Fibroblast of mammary gland (primary cell): Measurements from ENCODE around the gene NAPB.
A peak's percentile ranks its signal among the peaks of the same experiment; 100 is the strongest.
"Not testable (repeated sequence)": the region's sequence is repeated elsewhere in the genome, so short reads cannot be mapped to it uniquely, and the experiment has no call there.

Experiments used
- DNase-seq: peaks from one replicate; pipeline ENCODE4 v3.0.0-alpha.2; 2010; ENCODE audit warnings: low read depth
- H3K4me3 ChIP-seq: 2 replicates; pipeline ENCODE4 v1.5.1; 2011; ENCODE audit warnings: low read depth, mild to moderate bottlenecking, low read length, moderate library complexity; ENCODE audit not compliant: control insufficient read depth
- CTCF ChIP-seq: conservative IDR thresholded peaks from 2 replicates; pipeline ENCODE4 v1.5.1; 2011; ENCODE audit warnings: low read depth, low read length, inconsistent platforms; ENCODE audit not compliant: control insufficient read depth, insufficient read depth

NAPB gene

GRCh38 chr20:23420943-23421931 lies at the start of gene NAPB:
Gene NAPB, minus strand, starts transcription at chr20:23421488. Its CDS starts 86 bp downstream, at chr20:23421402.
- H3K4me3 ChIP-seq: peak within 1 kb of the TSS; percentile 85
- TF ChIP-seq CTCF: no peak

GRCh38 chr20:23466961-23467360 lies 45.7 kb upstream of the NAPB start:
- H3K4me3 ChIP-seq, DNase-seq: not testable (repeated sequence)

More at GRCh38 chr20:23420943-23421931, at the start of gene NAPB:
- DNase-seq: peak; percentile 89

GRCh38 chr20:23461180-23461579 lies 39.9 kb upstream of the NAPB start:
- no peak for DNase-seq
- no peak for TF ChIP-seq CTCF
- no peak overlapping the region for H3K4me3 ChIP-seq

- no peak for TF ChIP-seq CTCF
- no peak for DNase-seq
- H3K4me3 ChIP-seq: no peak overlapping the region
Measured at GRCh38 chr20:23459461-23460150, 38.3 kb upstream of the NAPB start.

GRCh38 chr20:23456873-23457272 lies 35.6 kb upstream of the NAPB start:
- H3K4me3 ChIP-seq: no peak overlapping the region
- no peak for TF ChIP-seq CTCF
- DNase-seq: no peak

GRCh38 chr20:23456409-23456808 lies 35.1 kb upstream of the NAPB start:
- H3K4me3 ChIP-seq: no peak overlapping the region
- TF ChIP-seq CTCF: no peak
- no peak for DNase-seq

GRCh38 chr20:23455639-23456038 lies 34.4 kb upstream of the NAPB start:
- DNase-seq: no peak
- no peak overlapping the region for H3K4me3 ChIP-seq
- TF ChIP-seq CTCF: no peak
